ENCODE results near the gene NPSR1. TPM values are rescaled to one million over a fixed set of nuclear protein-coding genes. Genes with fewer than 3 reads are reported as not detected.

Gene NPSR1
- total RNA-seq, 1 donor from 2014 or later, result not detected

DNA sequence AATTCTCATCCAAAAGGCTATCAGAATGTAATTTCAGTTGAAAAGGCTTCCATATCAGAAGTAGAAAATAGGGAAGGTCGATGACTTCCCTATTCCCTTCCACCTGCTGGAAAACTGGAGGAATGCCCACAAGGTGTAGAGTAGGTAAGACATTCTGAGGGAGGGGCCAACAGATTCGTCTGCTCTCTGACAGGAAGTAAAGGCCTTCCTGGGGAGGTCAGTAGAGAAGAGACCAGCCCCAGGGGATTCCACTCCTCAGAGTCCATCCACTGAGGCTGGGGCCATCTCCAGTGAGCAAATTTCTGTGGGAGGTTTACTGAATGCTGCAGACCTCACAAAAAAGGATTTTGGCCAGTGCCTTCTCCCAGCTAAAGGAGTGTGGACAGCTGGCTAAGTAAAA, 19.5 kb downstream of the NPSR1 start:
- Histone ChIP-seq H3K9me3 (no peaks in the 10 kb centered on the region), H3K36me3 (no peaks in the 10 kb centered on the region), H3K27me3 (ENCODE audit: low read depth) (no peaks in the 10 kb centered on the region), H3K27ac (no peak overlapping the region), H3K4me3 (no peak overlapping the region), H3K4me1 (no peaks in the 10 kb centered on the region)
- DNase-seq (no peak), ATAC-seq (no peak)
- TF ChIP-seq CTCF (IDR thresholded peaks at IDR 0.05), result no peak
- intact Hi-C loops (cut with DNase I), result no loop called here

- no peak overlapping the region for H3K27ac ChIP-seq
- H3K4me1 ChIP-seq, result no peaks in the 10 kb centered on the region
- intact Hi-C loops (cut with DNase I), result no loop called here
- no peak overlapping the region for H3K4me3 ChIP-seq
- ATAC-seq, result no peak
- no peaks in the 10 kb centered on the region for H3K9me3 ChIP-seq
- TF ChIP-seq CTCF (IDR thresholded peaks at IDR 0.05), result no peak
- H3K27me3 ChIP-seq (ENCODE audit: low read depth), result no peaks in the 10 kb centered on the region
- no peaks in the 10 kb centered on the region for H3K36me3 ChIP-seq
- DNase-seq, result no peak
Observed at GRCh38 chr7:34687529-34687928, 29.5 kb downstream of the NPSR1 start.

DNA sequence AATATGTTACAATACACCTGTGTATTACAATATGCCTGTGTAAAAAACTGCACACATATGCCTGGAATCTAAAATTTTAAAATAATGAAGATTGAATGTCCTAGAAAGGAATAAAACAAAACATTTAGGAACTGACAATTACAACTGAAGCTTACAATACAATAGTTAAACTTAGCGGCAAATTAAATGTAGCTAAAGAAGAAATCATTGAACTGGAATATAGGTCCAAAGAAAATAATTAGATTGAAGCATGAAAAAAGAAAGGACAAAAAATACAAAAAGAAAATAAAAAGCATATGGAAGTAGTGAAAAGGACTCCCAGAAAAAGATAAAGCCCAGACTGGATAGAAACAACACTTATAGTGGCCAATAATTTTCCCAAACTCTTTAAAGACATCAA, 38.4 kb downstream of the NPSR1 start:
- Histone ChIP-seq H3K27me3 (ENCODE audit: low read depth) (no peaks in the 10 kb centered on the region), H3K4me3 (no peak overlapping the region), H3K27ac (no peak overlapping the region), H3K4me1 (no peaks in the 10 kb centered on the region), H3K36me3 (no peaks in the 10 kb centered on the region), H3K9me3 (peaks cover 32% of the 10 kb centered on the region)
- DNase-seq (no peak), ATAC-seq (no peak)
- intact Hi-C loops (cut with DNase I), result no loop called here
- no peak for TF ChIP-seq CTCF (IDR thresholded peaks at IDR 0.05)

DNA sequence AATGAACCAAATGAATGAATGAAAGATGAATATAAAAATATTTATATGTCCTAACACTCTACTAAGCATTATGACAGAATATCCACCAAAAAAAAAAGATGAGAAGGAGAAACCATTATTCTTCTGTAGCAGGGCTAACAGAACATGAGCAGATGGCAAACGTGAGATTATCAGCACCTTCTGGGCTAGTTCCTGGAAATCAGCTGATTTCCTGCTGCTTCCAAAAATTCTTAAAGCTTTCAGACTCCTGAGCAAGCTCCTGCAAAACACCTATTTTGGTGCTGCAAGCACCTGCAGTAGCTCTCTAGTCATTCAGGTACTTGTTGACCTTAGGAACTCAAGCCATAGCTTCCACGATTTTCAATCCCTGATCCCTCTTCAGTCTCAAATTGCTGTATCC, 51.8 kb downstream of the NPSR1 start:
- ATAC-seq (no peak), DNase-seq (no peak)
- Histone ChIP-seq H3K9me3 (no peaks in the 10 kb centered on the region), H3K4me1 (no peaks in the 10 kb centered on the region), H3K36me3 (no peaks in the 10 kb centered on the region), H3K4me3 (no peak overlapping the region), H3K27ac (no peak overlapping the region), H3K27me3 (ENCODE audit: low read depth) (no peaks in the 10 kb centered on the region)
- no peak for TF ChIP-seq CTCF (IDR thresholded peaks at IDR 0.05)
- intact Hi-C loops (cut with DNase I), result no loop called here

DNA sequence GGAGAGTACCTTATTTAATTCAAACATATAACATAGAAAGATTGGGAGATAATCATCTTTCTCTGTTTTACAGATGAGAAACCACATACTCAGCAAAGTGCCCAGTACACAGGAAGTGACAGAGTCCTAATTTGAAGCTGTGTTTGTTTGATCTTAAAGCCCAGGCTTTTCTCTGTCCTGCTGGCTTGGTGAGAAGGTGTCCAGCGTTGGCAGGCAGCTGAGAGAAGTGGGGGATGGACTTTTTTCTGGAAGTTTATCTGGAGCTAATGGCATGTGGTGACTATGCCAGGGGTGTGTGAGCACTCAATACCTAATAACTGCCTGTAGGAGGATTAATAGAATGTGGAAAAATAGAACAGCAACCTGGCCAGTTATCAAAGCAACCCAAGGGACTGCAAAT, 60.8 kb downstream of the NPSR1 start:
- DNase-seq (no peak), ATAC-seq (no peak)
- no peaks in the 10 kb centered on the region for H3K4me1 ChIP-seq
- TF ChIP-seq CTCF (IDR thresholded peaks at IDR 0.05), result no peak
- H3K4me3 ChIP-seq, result no peak overlapping the region
- intact Hi-C loops (cut with DNase I), result no loop called here
- no peaks in the 10 kb centered on the region for H3K27me3 ChIP-seq (ENCODE audit: low read depth)
- no peaks in the 10 kb centered on the region for H3K9me3 ChIP-seq
- no peaks in the 10 kb centered on the region for H3K36me3 ChIP-seq
- H3K27ac ChIP-seq, result no peak overlapping the region

DNA sequence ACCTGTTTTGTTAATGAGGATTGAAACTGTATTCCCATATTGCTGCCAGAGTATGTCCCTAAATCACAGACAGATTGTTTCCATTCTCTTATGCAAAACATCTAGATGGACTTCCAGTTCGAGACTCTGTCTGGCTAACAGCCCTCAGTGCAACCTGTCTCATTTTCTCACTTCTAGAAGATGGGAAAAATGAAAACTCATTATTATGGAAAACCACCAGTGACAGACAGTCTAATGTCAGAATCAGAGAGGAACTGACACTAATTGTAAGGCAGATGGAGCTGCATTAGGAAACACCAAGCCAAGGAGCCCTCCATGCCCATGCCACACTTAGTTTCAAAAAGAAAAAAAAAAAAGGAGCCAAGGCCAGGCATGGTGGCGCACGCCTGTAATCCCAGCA, 61.6 kb downstream of the NPSR1 start:
- no peak overlapping the region for H3K27ac ChIP-seq
- intact Hi-C loops (cut with DNase I), result no loop called here
- no peak for DNase-seq
- H3K4me3 ChIP-seq, result no peak overlapping the region
- TF ChIP-seq CTCF (IDR thresholded peaks at IDR 0.05), result no peak
- H3K9me3 ChIP-seq, result no peaks in the 10 kb centered on the region
- no peaks in the 10 kb centered on the region for H3K4me1 ChIP-seq
- no peaks in the 10 kb centered on the region for H3K36me3 ChIP-seq
- H3K27me3 ChIP-seq (ENCODE audit: low read depth), result no peaks in the 10 kb centered on the region
- ATAC-seq, result no peak
